ENCODE measurements around the gene EBF4. TPM values are rescaled to one million over a fixed set of nuclear protein-coding genes. Genes with fewer than 3 reads are reported as not detected.
"Not testable (repeated sequence)": the region's sequence is repeated elsewhere in the genome, so short reads cannot be mapped to it uniquely, and the experiment has no call there.

Gene EBF4
- total RNA-seq, 3 donors from 2014 or later = 1.6 to 22.0 (median 22.0) TPM

DNA sequence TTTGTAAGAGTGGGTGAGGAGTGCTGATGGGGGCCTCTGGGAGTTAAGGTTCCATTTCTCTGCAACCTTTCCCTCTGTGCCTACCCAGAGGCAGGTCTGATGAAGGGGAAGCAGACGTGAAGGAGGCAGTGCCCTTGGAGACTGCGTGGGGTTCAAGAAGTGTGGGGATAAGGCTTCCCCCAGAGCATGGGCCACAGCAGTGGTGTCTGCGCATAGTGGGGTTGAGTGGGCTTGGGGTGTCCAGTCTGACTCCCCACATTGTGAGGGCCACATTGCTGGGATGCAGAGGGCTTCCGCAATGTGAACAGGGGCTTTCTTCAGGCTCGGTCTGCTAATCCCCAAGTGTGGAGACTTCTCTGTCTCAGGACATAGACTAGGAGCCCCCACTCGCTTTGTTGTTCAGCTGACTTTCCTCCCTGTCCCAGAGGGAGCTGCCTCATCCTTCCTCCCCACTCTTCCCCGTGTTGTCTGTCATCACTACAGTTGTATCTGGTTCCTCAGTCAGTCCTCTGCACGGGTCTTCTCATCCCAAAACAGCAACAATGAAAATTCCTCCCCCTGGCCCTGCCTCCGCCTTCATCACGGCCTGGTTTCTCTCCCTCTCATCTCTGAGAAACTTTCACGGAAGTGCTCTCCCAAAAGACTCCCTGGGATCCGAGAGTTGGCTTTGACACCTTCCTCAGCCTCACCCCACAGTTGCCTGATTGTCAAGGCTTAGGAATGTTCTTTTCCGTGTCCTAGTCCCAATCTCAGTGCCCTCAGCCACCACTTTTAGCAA lies 2.8 kb downstream of the EBF4 start:
- Histone ChIP-seq H3K27ac (no peak overlapping the region), H3K4me3 (no peak overlapping the region), H3K4me1 (no peaks in the 10 kb centered on the region), H3K9me3 (no peaks in the 10 kb centered on the region), H3K36me3 (no peaks in the 10 kb centered on the region), H3K27me3 (no peaks in the 10 kb centered on the region)
- no peak for DNase-seq (ENCODE audit: low spot score in 2 of 2)
- intact Hi-C loops (cut with DNase I; ENCODE audit: low total_unique reads) = no loop called here
- no peak for TF ChIP-seq POLR2A (IDR thresholded peaks at IDR 0.05)

DNA sequence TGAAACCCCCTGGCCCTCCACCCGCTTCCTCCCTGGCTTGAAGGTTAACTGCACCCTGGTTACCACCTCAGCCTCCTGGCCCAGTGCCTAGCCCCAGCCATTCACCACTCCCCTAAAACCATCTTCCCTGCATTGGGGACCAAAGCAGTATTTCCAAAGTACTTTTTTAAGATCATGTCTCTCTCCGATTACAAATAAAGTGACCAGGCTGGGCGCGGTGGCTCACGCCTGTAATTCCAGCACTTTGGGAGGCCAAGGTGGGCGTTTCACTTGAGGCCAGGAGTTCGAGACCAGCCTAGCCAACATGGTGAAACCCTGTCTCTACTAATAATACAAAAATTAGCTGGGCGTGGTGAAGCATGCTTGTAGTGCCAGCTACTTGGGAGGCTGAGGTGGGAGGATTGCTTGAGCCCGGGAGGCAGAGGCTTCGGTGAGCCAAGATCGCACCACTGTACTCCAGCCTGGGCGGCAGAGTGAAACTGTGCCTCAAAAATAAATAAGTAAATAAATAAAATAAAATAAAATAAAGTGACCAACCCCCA lies 3.5 kb downstream of the EBF4 start:
- H3K4me1 ChIP-seq; H3K27ac ChIP-seq; DNase-seq (ENCODE audit: low spot score in 2 of 2); H3K4me3 ChIP-seq; H3K36me3 ChIP-seq; intact Hi-C loops (cut with DNase I; ENCODE audit: low total_unique reads); H3K9me3 ChIP-seq; H3K27me3 ChIP-seq: not testable (repeated sequence)

DNA sequence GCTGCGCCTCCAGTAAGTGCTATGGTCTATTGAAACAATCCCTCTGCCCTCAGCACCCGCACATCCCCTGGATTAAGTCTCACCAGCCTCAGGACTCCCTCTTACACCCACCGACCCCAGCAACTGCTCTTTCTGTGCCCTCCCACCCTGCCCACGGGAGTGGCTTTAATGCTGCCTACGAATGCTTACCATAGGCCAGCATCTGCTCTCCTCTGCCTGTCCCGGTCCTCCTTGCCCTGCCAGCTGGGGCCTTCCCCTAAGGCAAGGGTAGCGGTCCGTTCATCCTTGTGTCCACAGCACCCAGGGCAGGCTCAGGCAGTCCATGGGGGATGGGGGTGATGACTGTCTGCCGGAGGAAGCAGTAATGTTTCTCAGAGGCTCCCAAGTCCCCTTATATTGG lies 4.1 kb downstream of the EBF4 start:
- H3K9me3 ChIP-seq = no peaks in the 10 kb centered on the region
- intact Hi-C loops (cut with DNase I; ENCODE audit: low total_unique reads) = no loop called here
- no peak for DNase-seq (ENCODE audit: low spot score in 2 of 2)
- no peaks in the 10 kb centered on the region for H3K4me1 ChIP-seq
- H3K4me3 ChIP-seq = no peak overlapping the region
- no peaks in the 10 kb centered on the region for H3K27me3 ChIP-seq
- TF ChIP-seq POLR2AphosphoS5 (IDR thresholded peaks at IDR 0.05) = no peak
- no peak for TF ChIP-seq POLR2A (IDR thresholded peaks at IDR 0.05)
- TF ChIP-seq, protein P1, sequence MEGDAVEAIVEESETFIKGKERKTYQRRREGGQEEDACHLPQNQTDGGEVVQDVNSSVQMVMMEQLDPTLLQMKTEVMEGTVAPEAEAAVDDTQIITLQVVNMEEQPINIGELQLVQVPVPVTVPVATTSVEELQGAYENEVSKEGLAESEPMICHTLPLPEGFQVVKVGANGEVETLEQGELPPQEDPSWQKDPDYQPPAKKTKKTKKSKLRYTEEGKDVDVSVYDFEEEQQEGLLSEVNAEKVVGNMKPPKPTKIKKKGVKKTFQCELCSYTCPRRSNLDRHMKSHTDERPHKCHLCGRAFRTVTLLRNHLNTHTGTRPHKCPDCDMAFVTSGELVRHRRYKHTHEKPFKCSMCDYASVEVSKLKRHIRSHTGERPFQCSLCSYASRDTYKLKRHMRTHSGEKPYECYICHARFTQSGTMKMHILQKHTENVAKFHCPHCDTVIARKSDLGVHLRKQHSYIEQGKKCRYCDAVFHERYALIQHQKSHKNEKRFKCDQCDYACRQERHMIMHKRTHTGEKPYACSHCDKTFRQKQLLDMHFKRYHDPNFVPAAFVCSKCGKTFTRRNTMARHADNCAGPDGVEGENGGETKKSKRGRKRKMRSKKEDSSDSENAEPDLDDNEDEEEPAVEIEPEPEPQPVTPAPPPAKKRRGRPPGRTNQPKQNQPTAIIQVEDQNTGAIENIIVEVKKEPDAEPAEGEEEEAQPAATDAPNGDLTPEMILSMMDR (IDR thresholded peaks at IDR 0.05) = no peak
- no peak overlapping the region for H3K27ac ChIP-seq
- no peaks in the 10 kb centered on the region for H3K36me3 ChIP-seq

DNA sequence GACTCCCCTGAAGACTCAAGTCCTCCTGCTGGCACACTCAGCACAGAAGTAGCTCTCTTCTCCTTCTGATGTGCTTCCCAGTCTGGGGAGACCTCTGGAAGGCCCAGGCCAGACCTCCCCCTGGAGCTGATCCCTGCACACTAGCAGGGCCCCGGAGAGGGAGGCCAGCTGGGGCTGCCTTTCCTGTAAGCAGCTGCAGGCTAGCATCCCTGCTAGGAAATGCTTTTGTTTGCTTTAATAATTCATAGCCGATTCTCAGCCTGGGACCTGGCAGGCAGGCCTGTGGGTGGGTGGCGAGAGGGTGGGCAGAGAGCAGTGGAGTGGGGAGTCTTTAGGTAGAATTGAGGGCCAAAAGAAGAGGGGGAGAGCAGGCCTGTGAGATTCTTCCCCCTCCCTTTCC lies 5.2 kb downstream of the EBF4 start:
- no peak for TF ChIP-seq POLR2AphosphoS5 (IDR thresholded peaks at IDR 0.05)
- TF ChIP-seq, protein P1 (IDR thresholded peaks at IDR 0.05) = no peak
- TF ChIP-seq POLR2A (IDR thresholded peaks at IDR 0.05) = no peak
- no peaks in the 10 kb centered on the region for H3K9me3 ChIP-seq
- H3K27ac ChIP-seq = no peak overlapping the region
- no peaks in the 10 kb centered on the region for H3K27me3 ChIP-seq
- H3K4me1 ChIP-seq = no peaks in the 10 kb centered on the region
- no peaks in the 10 kb centered on the region for H3K36me3 ChIP-seq
- intact Hi-C loops (cut with DNase I; ENCODE audit: low total_unique reads) = no loop called here
- no peak for DNase-seq (ENCODE audit: low spot score in 2 of 2)
- no peak overlapping the region for H3K4me3 ChIP-seq

DNA sequence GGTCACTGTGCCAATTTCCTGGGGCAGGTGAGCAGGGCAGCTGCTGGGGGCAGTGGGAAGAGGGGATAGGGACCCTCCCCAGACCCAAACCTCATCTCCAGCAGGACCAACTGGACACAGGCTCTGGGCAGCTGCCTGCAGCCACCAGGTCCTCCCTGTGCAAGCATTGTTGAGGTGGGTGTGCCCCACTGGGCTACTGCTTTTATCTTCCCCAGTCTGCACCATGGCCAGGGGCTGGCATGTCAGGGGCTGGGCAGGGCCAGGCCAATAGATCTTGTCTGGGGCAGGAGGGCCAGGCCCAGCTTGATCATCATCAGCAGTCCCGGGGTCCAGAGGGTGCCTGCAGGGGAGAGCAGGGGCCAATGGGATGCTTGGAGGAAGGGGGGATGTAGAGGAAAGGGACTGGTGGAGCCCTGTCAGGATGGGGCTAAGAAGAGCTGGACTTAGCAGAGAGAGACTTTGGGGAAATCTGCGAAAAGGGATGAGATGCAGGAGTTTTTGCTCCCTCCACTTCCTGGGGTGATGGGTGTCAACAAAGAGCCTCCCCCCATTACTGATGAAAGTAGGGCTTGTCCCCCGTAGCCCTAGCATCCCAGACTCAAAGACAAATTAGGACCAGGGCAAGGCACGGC lies 5.7 kb downstream of the EBF4 start:
- Histone ChIP-seq H3K27ac (no peak overlapping the region), H3K27me3 (no peaks in the 10 kb centered on the region), H3K36me3 (no peaks in the 10 kb centered on the region), H3K9me3 (no peaks in the 10 kb centered on the region), H3K4me3 (no peak overlapping the region), H3K4me1 (no peaks in the 10 kb centered on the region)
- TF ChIP-seq POLR2A (IDR thresholded peaks at IDR 0.05) = no peak
- TF ChIP-seq, protein P1 (IDR thresholded peaks at IDR 0.05) = no peak
- no peak for TF ChIP-seq POLR2AphosphoS5 (IDR thresholded peaks at IDR 0.05)
- peak in 1 of 2 donors; percentile 8 for DNase-seq (ENCODE audit: low spot score in 2 of 2)
- intact Hi-C loops (cut with DNase I; ENCODE audit: low total_unique reads) = no loop called here

DNA sequence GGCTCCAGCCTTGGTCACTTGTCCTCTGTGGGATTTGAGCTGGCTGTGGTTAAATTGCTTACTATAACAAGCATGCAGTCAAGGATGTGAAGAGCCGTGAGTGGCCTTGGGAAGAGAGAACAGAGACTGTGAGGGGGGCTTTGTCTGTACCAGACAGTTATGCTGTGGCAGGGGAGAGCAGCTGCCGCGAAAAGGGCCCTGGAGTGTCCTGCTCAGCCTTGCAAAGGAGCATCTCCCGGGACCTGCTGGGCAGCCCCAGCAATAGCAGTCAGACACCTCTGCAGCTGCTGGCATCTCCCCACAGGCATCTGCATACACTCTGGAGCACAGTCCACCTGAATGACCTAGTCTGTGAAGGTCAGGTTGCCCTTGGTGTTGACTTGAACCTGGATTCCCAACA lies 6.3 kb downstream of the EBF4 start:
- H3K4me3 ChIP-seq = no peak overlapping the region
- H3K27ac ChIP-seq = no peak overlapping the region
- H3K4me1 ChIP-seq = no peaks in the 10 kb centered on the region
- no peaks in the 10 kb centered on the region for H3K9me3 ChIP-seq
- H3K36me3 ChIP-seq = no peaks in the 10 kb centered on the region
- H3K27me3 ChIP-seq = no peaks in the 10 kb centered on the region
- TF ChIP-seq POLR2AphosphoS5 (IDR thresholded peaks at IDR 0.05) (no peak), POLR2A (IDR thresholded peaks at IDR 0.05) (no peak)
- TF ChIP-seq, protein P1 (IDR thresholded peaks at IDR 0.05) = no peak
- DNase-seq (ENCODE audit: low spot score in 2 of 2) = no peak
- intact Hi-C loops (cut with DNase I; ENCODE audit: low total_unique reads) = no loop called here
